Measurements from ENCODE around the gene IFT81.
"Not testable (repeated sequence)": the region's sequence is repeated elsewhere in the genome, so short reads cannot be mapped to it uniquely, and the experiment has no call there.

IFT81 gene

GRCh38 chr12:110248096-110248447 lies 123.9 kb downstream of the IFT81 start:
- H3K4me3 ChIP-seq, result no peak overlapping the region
- no peaks in the 10 kb centered on the region for H4K20me1 ChIP-seq
- no peak overlapping the region for H3K9ac ChIP-seq
- no peaks in the 10 kb centered on the region for H3K27me3 ChIP-seq
- H3K36me3 ChIP-seq, result no peaks in the 10 kb centered on the region
- no peak for TF ChIP-seq Cebpa-rat (IDR thresholded peaks at IDR 0.05)
- no peaks in the 10 kb centered on the region for H3K9me3 ChIP-seq
- H3K27ac ChIP-seq, result no peak overlapping the region
- H3K4me2 ChIP-seq, result no peak overlapping the region
- peaks cover 28% of the 10 kb centered on the region for H3K4me1 ChIP-seq

DNA sequence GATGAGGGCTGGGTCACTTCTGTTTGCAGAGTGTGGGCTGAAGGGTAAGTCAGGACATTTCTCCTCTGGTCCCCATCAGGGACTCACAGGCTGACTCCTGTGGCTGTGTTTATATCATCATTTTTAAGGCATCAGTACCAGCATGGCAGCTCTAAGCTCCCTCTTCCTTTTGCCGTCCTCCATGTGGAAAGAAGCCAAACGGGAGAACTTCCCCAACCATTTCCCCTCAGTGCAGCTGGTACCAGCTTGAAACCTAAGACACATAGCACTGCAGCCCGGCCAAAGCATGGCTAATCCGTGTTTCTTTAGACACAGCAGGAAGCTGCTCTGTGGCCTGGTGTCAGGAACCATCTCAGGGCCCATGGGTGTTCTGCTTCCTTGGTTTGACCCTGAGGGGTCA lies 124.9 kb downstream of the IFT81 start:
- no peak overlapping the region for H3K4me3 ChIP-seq
- no peaks in the 10 kb centered on the region for H4K20me1 ChIP-seq
- no peaks in the 10 kb centered on the region for H3K36me3 ChIP-seq
- no peak overlapping the region for H3K27ac ChIP-seq
- peak overlapping the region; percentile 41 for H3K4me2 ChIP-seq
- H3K4me1 ChIP-seq, result peaks cover 28% of the 10 kb centered on the region
- 0 out of 2 replicates have a peak overlapping the region, but pooled peaks have one; percentile 1 for H3K9ac ChIP-seq
- TF ChIP-seq Cebpa-rat (IDR thresholded peaks at IDR 0.05), result no peak
- H3K9me3 ChIP-seq, result no peaks in the 10 kb centered on the region
- H3K27me3 ChIP-seq, result no peaks in the 10 kb centered on the region

- H3K4me2 ChIP-seq, result peak overlapping the region; percentile 41
- no peak overlapping the region for H3K4me3 ChIP-seq
- no peaks in the 10 kb centered on the region for H4K20me1 ChIP-seq
- no peaks in the 10 kb centered on the region for H3K36me3 ChIP-seq
- H3K4me1 ChIP-seq, result peaks cover 28% of the 10 kb centered on the region
- H3K9ac ChIP-seq, result no peak overlapping the region
- no peaks in the 10 kb centered on the region for H3K9me3 ChIP-seq
- no peak for TF ChIP-seq Cebpa-rat (IDR thresholded peaks at IDR 0.05)
- H3K27ac ChIP-seq, result no peak overlapping the region
- H3K27me3 ChIP-seq, result no peaks in the 10 kb centered on the region
These were observed 125.6 kb downstream of the IFT81 start for GRCh38 chr12:110249716-110250225.

DNA sequence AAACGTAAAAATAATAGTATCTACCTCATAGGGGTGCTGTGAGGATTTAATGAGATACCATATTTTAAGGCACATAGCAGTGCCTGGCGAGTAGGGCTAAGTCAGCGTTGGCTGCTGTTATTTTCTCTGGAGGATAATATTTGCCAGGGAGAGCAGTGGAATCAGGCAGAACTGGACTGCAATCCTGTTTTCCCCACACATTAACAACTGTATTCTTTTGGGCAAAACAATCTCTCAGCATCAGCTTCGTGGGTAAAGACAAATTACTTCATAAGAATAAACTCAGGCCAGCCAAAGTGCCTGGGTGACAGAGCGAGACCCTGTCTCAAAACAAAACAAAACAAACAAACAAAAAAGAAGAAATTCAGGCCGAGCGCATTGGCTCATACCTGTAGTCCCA lies 127.2 kb downstream of the IFT81 start:
- Histone ChIP-seq H3K27ac (no peak overlapping the region), H3K4me3 (no peak overlapping the region), H3K9me3 (no peaks in the 10 kb centered on the region), H3K27me3 (no peaks in the 10 kb centered on the region), H3K9ac (no peak overlapping the region), H3K36me3 (no peaks in the 10 kb centered on the region), H3K4me1 (peaks cover 28% of the 10 kb centered on the region), H3K4me2 (no peak overlapping the region), H4K20me1 (no peaks in the 10 kb centered on the region)
- TF ChIP-seq Cebpa-rat (IDR thresholded peaks at IDR 0.05), result no peak

GRCh38 chr12:110252716-110253115 lies 128.6 kb downstream of the IFT81 start:
- H3K27me3 ChIP-seq, result no peaks in the 10 kb centered on the region
- H3K36me3 ChIP-seq, result no peaks in the 10 kb centered on the region
- H3K4me2 ChIP-seq, result no peak overlapping the region
- H3K4me3 ChIP-seq, result no peak overlapping the region
- no peak overlapping the region for H3K27ac ChIP-seq
- TF ChIP-seq Cebpa-rat (IDR thresholded peaks at IDR 0.05), result no peak
- no peak overlapping the region for H3K9ac ChIP-seq
- peaks cover 23% of the 10 kb centered on the region for H3K4me1 ChIP-seq
- H4K20me1 ChIP-seq, result no peaks in the 10 kb centered on the region
- H3K9me3 ChIP-seq, result no peaks in the 10 kb centered on the region

DNA sequence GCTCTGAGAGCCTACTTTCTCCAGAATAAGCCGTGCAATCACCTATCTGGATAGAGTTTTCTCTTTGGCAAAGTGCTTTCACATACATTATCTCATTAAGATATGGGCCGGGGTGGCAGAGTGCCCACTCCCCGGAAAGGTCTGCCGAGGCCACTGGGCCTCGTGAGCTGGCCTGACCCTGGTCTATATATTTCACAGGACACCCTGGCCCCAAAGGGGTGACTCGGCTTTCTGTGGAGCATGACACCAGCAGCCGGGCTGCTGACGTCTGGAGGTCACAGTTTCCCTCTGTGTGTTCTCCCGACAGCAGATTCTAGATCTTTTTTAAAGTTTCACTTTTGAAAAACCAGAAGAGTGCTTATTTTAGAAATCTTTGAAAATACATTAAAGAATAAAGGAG lies 129.0 kb downstream of the IFT81 start:
- Histone ChIP-seq H3K36me3 (no peaks in the 10 kb centered on the region), H4K20me1 (no peaks in the 10 kb centered on the region), H3K27ac (no peak overlapping the region), H3K27me3 (no peaks in the 10 kb centered on the region), H3K9me3 (no peaks in the 10 kb centered on the region), H3K4me1 (peaks cover 21% of the 10 kb centered on the region), H3K4me2 (no peak overlapping the region), H3K9ac (no peak overlapping the region), H3K4me3 (no peak overlapping the region)
- no peak for TF ChIP-seq Cebpa-rat (IDR thresholded peaks at IDR 0.05)

GRCh38 chr12:110254971-110255540 lies 130.9 kb downstream of the IFT81 start:
- Histone ChIP-seq H3K27me3 (no peaks in the 10 kb centered on the region), H3K36me3 (no peaks in the 10 kb centered on the region), H3K4me1 (peaks cover 8% of the 10 kb centered on the region), H3K9ac (no peak overlapping the region), H4K20me1 (no peaks in the 10 kb centered on the region), H3K4me2 (no peak overlapping the region), H3K9me3 (no peaks in the 10 kb centered on the region), H3K4me3 (no peak overlapping the region), H3K27ac (no peak overlapping the region)
- TF ChIP-seq Cebpa-rat (IDR thresholded peaks at IDR 0.05), result no peak

DNA sequence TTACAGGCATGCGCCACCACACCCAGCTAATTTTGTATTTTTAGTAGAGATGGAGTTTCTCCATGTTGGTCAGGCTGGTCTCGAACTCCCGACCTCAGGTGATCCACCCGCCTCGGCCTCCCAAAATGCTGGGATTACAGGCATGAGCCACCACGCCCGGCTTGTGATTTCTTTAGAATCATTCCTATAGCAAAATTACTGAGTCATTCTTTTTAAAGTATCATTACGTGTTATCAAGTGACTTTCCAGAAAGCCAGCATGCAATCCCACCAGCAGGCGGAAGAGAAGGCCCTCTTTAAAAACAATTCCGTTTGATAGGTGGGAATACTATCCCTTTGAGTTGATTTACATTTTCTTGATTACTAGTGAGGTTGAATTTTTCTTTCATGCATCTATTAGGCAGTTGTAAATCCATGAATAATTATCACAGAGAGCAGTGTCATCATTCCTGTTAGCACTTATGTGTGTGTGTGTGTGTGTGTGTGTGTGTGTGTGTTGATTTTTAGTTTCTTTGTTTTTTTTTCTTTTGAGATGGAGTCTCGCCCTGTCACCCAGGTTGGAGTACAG lies 131.8 kb downstream of the IFT81 start:
- H3K4me2 ChIP-seq, result not testable (repeated sequence)

GRCh38 chr12:110256780-110257431 lies 132.7 kb downstream of the IFT81 start:
- H3K4me3 ChIP-seq, result no peak overlapping the region
- H3K4me1 ChIP-seq, result peaks cover 8% of the 10 kb centered on the region
- no peaks in the 10 kb centered on the region for H4K20me1 ChIP-seq
- H3K27me3 ChIP-seq, result no peaks in the 10 kb centered on the region
- peak overlapping the region; percentile 39 for H3K4me2 ChIP-seq
- no peak overlapping the region for H3K27ac ChIP-seq
- H3K9me3 ChIP-seq, result no peaks in the 10 kb centered on the region
- no peak for TF ChIP-seq Cebpa-rat (IDR thresholded peaks at IDR 0.05)
- no peaks in the 10 kb centered on the region for H3K36me3 ChIP-seq
- no peak overlapping the region for H3K9ac ChIP-seq

More for the DNA sequence above, 131.8 kb downstream of the IFT81 start:
- H3K4me3 ChIP-seq, H3K9ac ChIP-seq, H3K36me3 ChIP-seq, H3K9me3 ChIP-seq, H3K27ac ChIP-seq, H3K4me1 ChIP-seq, H3K27me3 ChIP-seq, H4K20me1 ChIP-seq: not testable (repeated sequence)

- Histone ChIP-seq H3K9me3 (no peaks in the 10 kb centered on the region), H3K27ac (no peak overlapping the region), H3K27me3 (no peaks in the 10 kb centered on the region), H4K20me1 (no peaks in the 10 kb centered on the region), H3K9ac (no peak overlapping the region), H3K36me3 (no peaks in the 10 kb centered on the region), H3K4me1 (peaks cover 8% of the 10 kb centered on the region), H3K4me2 (no peak overlapping the region), H3K4me3 (no peak overlapping the region)
- TF ChIP-seq Cebpa-rat (IDR thresholded peaks at IDR 0.05), result no peak
These were observed 134.3 kb downstream of the IFT81 start for GRCh38 chr12:110258466-110258865.

All from BLaER1 (cell line).